ENCODE results near the gene SREBF1.

Gene SREBF1

Small RNA genes lying within 50 kb of the gene (small RNA-seq; reads per million reads assigned to genes)
- 34.7 reads per million, percentile 89 among the genes with 10 or more reads in this experiment for gene MIR33B (ENCODE audit: insufficient read depth)
- gene MIR6777 (ENCODE audit: insufficient read depth) = 11.0 reads per million, percentile 61 among the genes with 10 or more reads in this experiment
